Osteocyte (in vitro differentiated cells): Measurements from ENCODE around the gene PITPNM3. TPM values are rescaled to one million over a fixed set of nuclear protein-coding genes. Genes with fewer than 3 reads are reported as not detected.

Experiments
- DNase-seq: peaks from one replicate; pipeline ENCODE4 v3.0.0; 2021; ENCODE audit warnings: mixed read lengths; ENCODE audit not compliant: unreplicated experiment; ENCODE audit errors: extremely low spot score
- H3K27ac Mint-ChIP-seq: one replicate; pipeline ENCODE4 v1.8.0; 2021; ENCODE audit warnings: mild to moderate bottlenecking, mixed read lengths; ENCODE audit not compliant: unreplicated experiment
- H3K27me3 Mint-ChIP-seq: one replicate; pipeline ENCODE4 v1.8.0; 2021; ENCODE audit warnings: mixed read lengths; ENCODE audit not compliant: unreplicated experiment
- H3K36me3 Mint-ChIP-seq: one replicate; pipeline ENCODE4 v1.8.0; 2021; ENCODE audit warnings: mixed read lengths; ENCODE audit not compliant: unreplicated experiment
- H3K4me1 Mint-ChIP-seq: one replicate; pipeline ENCODE4 v1.8.0; 2021; ENCODE audit warnings: mixed read lengths; ENCODE audit not compliant: unreplicated experiment
- H3K4me3 Mint-ChIP-seq: one replicate; pipeline ENCODE4 v1.8.0; 2021; ENCODE audit warnings: mild to moderate bottlenecking, moderate library complexity, mixed read lengths; ENCODE audit not compliant: unreplicated experiment
- H3K9me3 Mint-ChIP-seq: one replicate; pipeline ENCODE4 v1.8.0; 2021; ENCODE audit warnings: mixed read lengths; ENCODE audit not compliant: unreplicated experiment
- CTCF ChIP-seq: fragments of 200-600 bp; sonication (generic); IDR thresholded peaks from 2 replicates; pipeline ENCODE4 v1.5.0; 2021; ENCODE audit warnings: antibody characterized with exemption, mild to moderate bottlenecking, moderate library complexity
- total RNA-seq: library from RNA; stranded (reverse); gene quantifications from 2 replicates; pipeline ENCODE4 v1.2.1, GENCODE V29; 2021

Gene PITPNM3
- total RNA-seq, 1 donor from 2014 or later, result 0.94 TPM

GRCh38 chr17:6491071-6491700 lies 65.2 kb downstream of the PITPNM3 start:
- Mint-ChIP-seq H3K4me3 (no peak overlapping the region), H3K27me3 (peaks cover 7% of the 10 kb centered on the region), H3K36me3 (no peaks in the 10 kb centered on the region), H3K4me1 (no peaks in the 10 kb centered on the region), H3K27ac (no peak overlapping the region), H3K9me3 (no peaks in the 10 kb centered on the region)
- no peak for TF ChIP-seq CTCF
- no peak for DNase-seq

- H3K27ac Mint-ChIP-seq, result no peak overlapping the region
- H3K4me3 Mint-ChIP-seq, result no peak overlapping the region
- H3K27me3 Mint-ChIP-seq, result no peaks in the 10 kb centered on the region
- H3K4me1 Mint-ChIP-seq, result no peaks in the 10 kb centered on the region
- no peak for TF ChIP-seq CTCF
- no peak for DNase-seq
- H3K9me3 Mint-ChIP-seq, result no peaks in the 10 kb centered on the region
- H3K36me3 Mint-ChIP-seq, result no peaks in the 10 kb centered on the region
Observed at GRCh38 chr17:6489016-6489550, 67.3 kb downstream of the PITPNM3 start.

GRCh38 chr17:6488008-6488539 lies 68.3 kb downstream of the PITPNM3 start:
- no peak overlapping the region for H3K4me3 Mint-ChIP-seq
- TF ChIP-seq CTCF, result no peak
- H3K9me3 Mint-ChIP-seq, result no peaks in the 10 kb centered on the region
- H3K27ac Mint-ChIP-seq, result no peak overlapping the region
- peaks cover 2% of the 10 kb centered on the region for H3K27me3 Mint-ChIP-seq
- H3K36me3 Mint-ChIP-seq, result no peaks in the 10 kb centered on the region
- no peak for DNase-seq
- no peaks in the 10 kb centered on the region for H3K4me1 Mint-ChIP-seq

GRCh38 chr17:6487251-6488007 lies 68.9 kb downstream of the PITPNM3 start:
- no peak overlapping the region for H3K4me3 Mint-ChIP-seq
- no peak for DNase-seq
- peaks cover 2% of the 10 kb centered on the region for H3K27me3 Mint-ChIP-seq
- H3K9me3 Mint-ChIP-seq, result no peaks in the 10 kb centered on the region
- H3K36me3 Mint-ChIP-seq, result no peaks in the 10 kb centered on the region
- no peak overlapping the region for H3K27ac Mint-ChIP-seq
- H3K4me1 Mint-ChIP-seq, result no peaks in the 10 kb centered on the region
- TF ChIP-seq CTCF, result no peak
